A375 (cell line): ENCODE measurements around the gene PYDC2. TPM values are rescaled to one million over a fixed set of nuclear protein-coding genes. Genes with fewer than 3 reads are reported as not detected.

Experiments used
- small RNA-seq: library from RNA; depleted of rRNA; stranded (forward); fragments of <200 nt; gene quantifications from one replicate; pipeline ENCODE3, GENCODE V24; 2014
- total RNA-seq: library from RNA; depleted of rRNA; stranded (reverse); fragments of >200 nt; shearing (Covaris generic); gene quantifications from 2 replicates; pipeline ENCODE4 v1.2.3, GENCODE V29; 2014; rRNA removed

Gene PYDC2
- total RNA-seq: not detected in 2 replicates

GRCh38 chr3:191461113-191461595, at the start of gene PYDC2:
Gene PYDC2 (plus strand): TSS chr3:191461163. CDS start chr3:191461163, 0 bp downstream.

Small RNA genes within 50 kb of the gene (small RNA-seq; reads per million reads assigned to genes)
- not detected for gene PYDC2

Other genes starting within 250 kb of the PYDC2 start
- 68.0 and 78.6 TPM in 2 replicates for gene CCDC50, start 131.8 kb upstream of the PYDC2 start, total RNA-seq
- not detected in 2 replicates for gene UTS2B, start 130.6 kb upstream of the PYDC2 start, total RNA-seq